H9 (cell line): ENCODE data around the gene SPATA22. TPM values are rescaled to one million over a fixed set of nuclear protein-coding genes. Genes with fewer than 3 reads are reported as not detected.

ENCODE experiments used
- DNase-seq: peaks from one replicate; pipeline ENCODE4 v3.0.0-alpha.2; 2017
- H2AFZ ChIP-seq: one replicate; pipeline ENCODE4 v1.6.1; 2013; ENCODE audit warnings: mild to moderate bottlenecking, low read length, control low read depth, moderate library complexity
- H2AK5ac ChIP-seq: 2 replicates; pipeline ENCODE4 v1.6.1; 2013; ENCODE audit warnings: low read length, control low read depth, mixed read lengths; ENCODE audit not compliant: insufficient read length
- H2BK120ac ChIP-seq: one replicate; pipeline ENCODE4 v1.6.1; 2013; ENCODE audit warnings: low read depth, mild to moderate bottlenecking, low read length, control low read depth, inconsistent platforms; ENCODE audit not compliant: poor library complexity, severe bottlenecking
- H2BK12ac ChIP-seq: 2 replicates; pipeline ENCODE4 v1.6.1; 2013; ENCODE audit warnings: low read length, control low read depth, mixed read lengths, low read depth; ENCODE audit not compliant: insufficient read length
- H2BK15ac ChIP-seq: 2 replicates; pipeline ENCODE4 v1.6.1; 2013; ENCODE audit warnings: low read depth, low read length, control low read depth
- H2BK20ac ChIP-seq: one replicate; pipeline ENCODE4 v1.6.1; 2013; ENCODE audit warnings: low read depth, mild to moderate bottlenecking, low read length, control low read depth, inconsistent platforms; ENCODE audit not compliant: poor library complexity, severe bottlenecking
- H2BK5ac ChIP-seq: 2 replicates; pipeline ENCODE4 v1.6.1; 2013; ENCODE audit warnings: low read length, control low read depth, mixed read lengths; ENCODE audit not compliant: insufficient read length
- H3K14ac ChIP-seq: 2 replicates; pipeline ENCODE4 v1.6.1; 2013; ENCODE audit warnings: low read length, control low read depth; ENCODE audit not compliant: insufficient read depth
- H3K18ac ChIP-seq: 2 replicates; pipeline ENCODE4 v1.6.1; 2013; ENCODE audit warnings: low read depth, mild to moderate bottlenecking, mixed read lengths, low read length, control low read depth; ENCODE audit not compliant: insufficient read length
- H3K23ac ChIP-seq: 2 replicates; pipeline ENCODE4 v1.6.1; 2013; ENCODE audit warnings: low read length, control low read depth, mixed read lengths, low read depth; ENCODE audit not compliant: insufficient read length
- H3K23me2 ChIP-seq: 2 replicates; pipeline ENCODE4 v1.6.1; 2013; ENCODE audit warnings: low read depth, mild to moderate bottlenecking, mixed read lengths, low read length, control low read depth; ENCODE audit not compliant: insufficient read length, poor library complexity, severe bottlenecking
- H3K27ac ChIP-seq: 2 replicates; pipeline ENCODE4 v1.5.1; 2013; ENCODE audit warnings: low read length, control low read depth, mixed read lengths, low read depth; ENCODE audit not compliant: insufficient read length
- H3K27me3 ChIP-seq: 2 replicates; pipeline ENCODE4 v1.6.1; 2013; ENCODE audit warnings: low read length, control low read depth, inconsistent platforms; ENCODE audit not compliant: insufficient read depth
- H3K4ac ChIP-seq: 2 replicates; pipeline ENCODE4 v1.6.1; 2013; ENCODE audit warnings: low read depth, mild to moderate bottlenecking, control low read depth, inconsistent platforms, low read length, moderate library complexity
- H3K4me1 ChIP-seq: 2 replicates; pipeline ENCODE4 v1.6.1; 2013; ENCODE audit warnings: low read length, control low read depth, inconsistent platforms; ENCODE audit not compliant: insufficient read depth
- H3K4me2 ChIP-seq: 2 replicates; pipeline ENCODE4 v1.6.1; 2013; ENCODE audit warnings: low read length, control low read depth, mixed read lengths; ENCODE audit not compliant: insufficient read length, insufficient read depth
- H3K56ac ChIP-seq: 2 replicates; pipeline ENCODE4 v1.6.1; 2013; ENCODE audit warnings: low read depth, mild to moderate bottlenecking, mixed read lengths, low read length, control low read depth; ENCODE audit not compliant: insufficient read length
- H3K79me1 ChIP-seq: 2 replicates; pipeline ENCODE4 v1.6.1; 2013; ENCODE audit warnings: low read depth, mild to moderate bottlenecking, moderate library complexity, low read length, control low read depth, inconsistent platforms; ENCODE audit not compliant: insufficient read depth, poor library complexity, severe bottlenecking
- H3K79me2 ChIP-seq: 2 replicates; pipeline ENCODE4 v1.6.1; 2013; ENCODE audit warnings: low read length, control low read depth, inconsistent platforms; ENCODE audit not compliant: insufficient read depth
- H3K9ac ChIP-seq: 2 replicates; pipeline ENCODE4 v1.6.1; 2013; ENCODE audit warnings: low read length, control low read depth, mixed read lengths; ENCODE audit not compliant: insufficient read length; ENCODE audit errors: extremely low read depth
- H3K9me3 ChIP-seq: one replicate; pipeline ENCODE4 v1.6.1; 2013; ENCODE audit warnings: low read depth, low read length, inconsistent platforms; ENCODE audit not compliant: control insufficient read depth
- H3T11ph ChIP-seq: one replicate; pipeline ENCODE4 v1.6.1; 2013; ENCODE audit warnings: mild to moderate bottlenecking, low read length, control low read depth, inconsistent platforms
- H4K20me1 ChIP-seq: one replicate; pipeline ENCODE4 v1.6.1; 2013; ENCODE audit not compliant: control insufficient read depth, insufficient read length, insufficient read depth
- H4K5ac ChIP-seq: 2 replicates; pipeline ENCODE4 v1.6.1; 2013; ENCODE audit warnings: low read depth, mild to moderate bottlenecking, mixed read lengths, low read length, control low read depth; ENCODE audit not compliant: insufficient read length
- H4K8ac ChIP-seq: replicated peaks from 2 replicates; pipeline ENCODE4 v1.6.1; 2013; ENCODE audit warnings: low read length, control low read depth, mixed read lengths, low read depth; ENCODE audit not compliant: insufficient read length
- H4K91ac ChIP-seq: 2 replicates; pipeline ENCODE4 v1.6.1; 2013; ENCODE audit warnings: low read depth, mild to moderate bottlenecking, moderate library complexity, mixed read lengths, low read length, control low read depth; ENCODE audit not compliant: insufficient read length
- H3K27ac Mint-ChIP-seq, 3 experiments: 2 replicates in 2 of 3; 3 replicates in 1 of 3; pipeline ENCODE4 v1.8.0; 2020 to 2021; ENCODE audit warnings: mixed read lengths in 3 of 3, mild to moderate bottlenecking in 1 of 3, moderate library complexity in 1 of 3
- H3K27me3 Mint-ChIP-seq: 2 replicates; pipeline ENCODE4 v1.8.0; 2021; ENCODE audit warnings: low read depth, mild to moderate bottlenecking, moderate library complexity, mixed read lengths
- H3K36me3 Mint-ChIP-seq, 3 experiments: 2 replicates in 2 of 3; 3 replicates in 1 of 3; pipeline ENCODE4 v1.8.0; 2020 to 2021; ENCODE audit warnings: low read depth in 3 of 3, mixed read lengths in 3 of 3; ENCODE audit not compliant: insufficient read depth in 1 of 3
- H3K4me1 Mint-ChIP-seq, 2 experiments: 2 replicates each; pipeline ENCODE4 v1.8.0; 2020; ENCODE audit warnings: mixed read lengths in 2 of 2
- H3K4me3 Mint-ChIP-seq, 2 experiments: 2 replicates in 1 of 2; 3 replicates in 1 of 2; pipeline ENCODE4 v1.8.0; 2020 to 2021; ENCODE audit warnings: mild to moderate bottlenecking in 2 of 2, mixed read lengths in 2 of 2, moderate library complexity in 1 of 2
- H3K9me3 Mint-ChIP-seq, 2 experiments: 2 replicates in 1 of 2; 3 replicates in 1 of 2; pipeline ENCODE4 v1.8.0; 2020; ENCODE audit warnings: mild to moderate bottlenecking in 2 of 2, mixed read lengths in 2 of 2, moderate library complexity in 1 of 2
- WGBS: extraction: QIAGEN DNeasy Blood & Tissue Kit; methylation state at CpG from one replicate; pipeline ENCODE4 v1.1.7; 2013; ENCODE audit warnings: missing lambda C conversion rate, low lambda C conversion rate, mixed read lengths; ENCODE audit not compliant: insufficient read length; ENCODE audit errors: extremely low coverage; 5-methylcytosine and 5-hydroxymethylcytosine counted together
- total RNA-seq: library from RNA; stranded (reverse); gene quantifications from 2 replicates; pipeline ENCODE4 v1.2.1, GENCODE V29; 2021
- TF ChIP-seq, protein P1 (sequence below): fragments of 200-600 bp; sonication (generic); conservative IDR thresholded peaks from 3 replicates; pipeline ENCODE4 v1.8.0; 2021; ENCODE audit warnings: antibody characterized with exemption, mild to moderate bottlenecking

Gene SPATA22
- total RNA-seq, 1 experiment from 2014 or later: not detected

DNA sequence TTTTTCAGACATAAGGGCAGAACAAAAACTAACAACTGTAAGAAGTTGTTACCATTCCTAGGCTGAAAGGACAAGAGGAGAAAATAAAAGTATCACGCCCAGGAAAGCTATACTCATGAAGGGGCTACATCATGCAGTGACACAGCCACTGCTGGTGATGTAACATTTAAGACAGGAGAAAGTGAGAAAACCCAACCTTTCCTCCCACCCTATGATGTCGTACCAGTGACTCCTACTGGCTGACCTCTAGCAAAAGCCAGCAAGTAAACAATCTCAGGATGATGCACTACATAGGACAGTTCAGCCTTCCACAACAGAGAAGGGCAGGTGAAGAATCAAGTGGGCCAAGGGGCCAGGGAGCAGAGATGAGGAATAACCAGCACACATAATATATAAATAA lies 24.0 kb downstream of the SPATA22 start:
- no peaks in the 10 kb centered on the region for H3K79me1 ChIP-seq
- H3K56ac ChIP-seq: no peak overlapping the region
- no peak overlapping the region for H3K4ac ChIP-seq
- no peaks in the 10 kb centered on the region for H3K9me3 ChIP-seq
- no peaks in the 10 kb centered on the region for H3K4me1 ChIP-seq
- H3K4me2 ChIP-seq: no peak overlapping the region
- H4K5ac ChIP-seq: no peak overlapping the region
- no peaks in the 10 kb centered on the region for H3K9me3 Mint-ChIP-seq
- H2BK15ac ChIP-seq: no peak overlapping the region
- no peaks in the 10 kb centered on the region for H3K27me3 ChIP-seq
- H3K4me1 Mint-ChIP-seq: no peaks in the 10 kb centered on the region
- H3K18ac ChIP-seq: no peak overlapping the region
- no peak overlapping the region for H2BK5ac ChIP-seq
- H2BK120ac ChIP-seq: no peak overlapping the region
- H3K79me2 ChIP-seq: no peaks in the 10 kb centered on the region
- WGBS: no CpG with 5 or more reads among the region's 2 CpGs
- no peak overlapping the region for H2BK12ac ChIP-seq
- H3K36me3 Mint-ChIP-seq: no peaks in the 10 kb centered on the region
- H3K9ac ChIP-seq: no peak overlapping the region
- H3K27ac Mint-ChIP-seq: no peak overlapping the region
- TF ChIP-seq, protein P1, sequence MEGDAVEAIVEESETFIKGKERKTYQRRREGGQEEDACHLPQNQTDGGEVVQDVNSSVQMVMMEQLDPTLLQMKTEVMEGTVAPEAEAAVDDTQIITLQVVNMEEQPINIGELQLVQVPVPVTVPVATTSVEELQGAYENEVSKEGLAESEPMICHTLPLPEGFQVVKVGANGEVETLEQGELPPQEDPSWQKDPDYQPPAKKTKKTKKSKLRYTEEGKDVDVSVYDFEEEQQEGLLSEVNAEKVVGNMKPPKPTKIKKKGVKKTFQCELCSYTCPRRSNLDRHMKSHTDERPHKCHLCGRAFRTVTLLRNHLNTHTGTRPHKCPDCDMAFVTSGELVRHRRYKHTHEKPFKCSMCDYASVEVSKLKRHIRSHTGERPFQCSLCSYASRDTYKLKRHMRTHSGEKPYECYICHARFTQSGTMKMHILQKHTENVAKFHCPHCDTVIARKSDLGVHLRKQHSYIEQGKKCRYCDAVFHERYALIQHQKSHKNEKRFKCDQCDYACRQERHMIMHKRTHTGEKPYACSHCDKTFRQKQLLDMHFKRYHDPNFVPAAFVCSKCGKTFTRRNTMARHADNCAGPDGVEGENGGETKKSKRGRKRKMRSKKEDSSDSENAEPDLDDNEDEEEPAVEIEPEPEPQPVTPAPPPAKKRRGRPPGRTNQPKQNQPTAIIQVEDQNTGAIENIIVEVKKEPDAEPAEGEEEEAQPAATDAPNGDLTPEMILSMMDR: peak; percentile 62
- H2BK20ac ChIP-seq: no peak overlapping the region
- no peak overlapping the region for H4K8ac ChIP-seq
- H2AK5ac ChIP-seq: no peak overlapping the region
- H4K20me1 ChIP-seq: no peaks in the 10 kb centered on the region
- H3K27ac ChIP-seq: no peak overlapping the region
- no peak overlapping the region for H3K23ac ChIP-seq
- H3K27me3 Mint-ChIP-seq: no peaks in the 10 kb centered on the region
- H4K91ac ChIP-seq: no peak overlapping the region
- H3K14ac ChIP-seq: no peak overlapping the region
- DNase-seq: peak; percentile 74
- no peak overlapping the region for H3T11ph ChIP-seq
- H2AFZ ChIP-seq: no peak overlapping the region
- H3K4me3 Mint-ChIP-seq: no peak overlapping the region
- H3K23me2 ChIP-seq: no peaks in the 10 kb centered on the region
